ENCODE results near the gene PPIA.
"Not testable (repeated sequence)": the region's sequence is repeated elsewhere in the genome, so short reads cannot be mapped to it uniquely, and the experiment has no call there.

PPIA gene

DNA sequence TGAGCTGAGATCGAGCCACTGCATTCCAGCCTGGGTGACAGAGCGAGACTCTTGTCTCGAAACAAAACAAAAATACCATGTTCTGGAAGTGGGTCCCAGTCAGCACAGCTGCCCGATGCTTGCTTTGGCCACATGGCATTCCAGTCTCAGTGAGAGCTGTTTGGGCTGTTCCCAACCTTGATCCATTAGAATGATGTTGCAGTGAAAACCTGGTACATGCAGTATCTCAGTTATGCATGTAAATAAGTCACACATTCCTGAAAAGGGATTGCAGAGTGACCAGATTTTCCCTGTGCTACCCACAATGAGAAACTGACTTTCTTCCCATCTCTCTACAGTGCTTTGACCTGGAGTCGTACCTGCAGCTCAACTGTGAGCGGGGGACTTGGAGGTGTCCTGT, 32.4 kb upstream of the PPIA start:
- DNase-seq (ENCODE audit: low read depth), result no peak

DNA sequence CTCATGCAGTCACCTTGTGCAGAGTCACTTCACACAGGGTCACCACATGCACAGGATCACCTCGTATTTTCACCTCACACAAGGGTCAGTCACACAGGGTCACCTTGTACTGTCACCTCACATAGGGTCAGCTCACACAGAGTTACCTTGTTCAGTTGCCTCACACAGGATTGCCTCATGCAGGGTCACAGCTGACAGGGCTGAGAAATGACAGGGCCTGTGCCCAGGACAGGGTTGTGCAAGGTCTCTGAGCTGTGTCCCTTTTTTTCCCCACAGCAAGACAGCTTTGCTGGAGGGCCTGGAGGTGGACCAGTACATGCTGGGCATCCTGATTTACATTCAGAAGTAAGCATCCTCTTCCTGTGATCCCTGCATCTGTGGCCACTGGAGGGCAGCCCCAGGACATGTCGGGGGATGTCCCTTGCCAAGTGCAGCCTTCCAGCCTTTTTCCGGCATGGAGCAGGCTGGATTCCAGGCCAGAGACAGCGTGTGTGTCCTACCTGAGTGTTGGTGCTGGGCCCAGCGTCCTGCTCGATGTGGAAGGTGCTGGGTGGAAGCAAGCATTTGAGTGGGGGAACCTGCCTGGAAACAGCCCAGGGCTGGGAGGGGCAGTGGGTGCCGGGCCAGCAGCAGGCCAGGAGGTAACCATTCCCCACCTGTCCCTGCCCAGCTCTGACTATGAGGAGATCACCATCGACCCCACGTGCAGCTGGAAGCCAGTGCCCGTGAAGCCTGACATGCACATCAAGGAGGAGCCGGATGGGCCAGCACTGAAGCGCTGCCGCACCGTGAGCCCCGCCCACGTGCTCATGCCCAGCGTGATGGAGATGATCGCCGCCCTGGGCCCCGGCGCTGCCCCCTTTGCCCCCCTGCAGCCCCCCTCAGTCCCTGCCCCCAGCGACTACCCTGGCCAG, 31.6 kb upstream of the PPIA start:
- DNase-seq (ENCODE audit: low read depth), result no peak

DNA sequence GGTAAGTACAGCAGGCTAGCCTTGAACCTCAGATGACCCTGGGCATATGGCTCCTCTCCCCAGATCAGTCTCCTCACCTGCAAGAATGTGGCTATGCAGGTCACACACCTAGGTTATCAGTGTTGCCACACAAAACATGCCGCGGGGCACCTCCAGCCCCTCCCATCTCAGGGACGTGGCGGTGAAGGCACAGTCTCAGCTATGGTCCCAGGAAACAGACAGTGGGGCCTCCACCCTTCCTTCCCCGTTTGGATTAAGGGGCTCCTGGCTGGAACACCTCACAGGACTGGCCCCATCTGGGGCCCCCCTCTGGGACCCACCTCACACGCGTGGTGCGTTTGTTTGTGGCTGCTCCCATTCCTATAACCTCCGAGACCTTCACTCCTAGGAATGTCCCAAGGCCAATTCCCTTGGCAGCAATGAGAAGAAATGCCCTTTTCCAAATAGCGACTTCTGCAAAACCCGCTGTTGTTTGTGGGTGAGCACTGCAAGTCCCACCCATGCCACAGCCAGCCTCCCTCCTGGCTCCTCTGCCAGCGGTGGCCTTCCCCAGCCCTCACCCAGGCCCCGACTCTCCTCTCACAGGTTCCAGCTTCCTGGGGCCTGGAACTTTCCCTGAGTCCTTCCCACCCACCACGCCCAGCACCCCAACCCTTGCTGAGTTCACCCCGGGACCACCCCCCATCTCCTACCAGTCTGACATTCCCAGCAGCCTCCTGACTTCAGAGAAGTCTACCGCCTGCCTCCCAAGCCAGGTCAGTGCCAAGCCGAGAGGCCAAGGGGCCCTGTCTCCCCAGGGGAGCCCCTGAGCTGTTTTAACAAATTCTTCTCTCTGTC, 30.7 kb upstream of the PPIA start:
- DNase-seq (ENCODE audit: low read depth), result no peak

DNA sequence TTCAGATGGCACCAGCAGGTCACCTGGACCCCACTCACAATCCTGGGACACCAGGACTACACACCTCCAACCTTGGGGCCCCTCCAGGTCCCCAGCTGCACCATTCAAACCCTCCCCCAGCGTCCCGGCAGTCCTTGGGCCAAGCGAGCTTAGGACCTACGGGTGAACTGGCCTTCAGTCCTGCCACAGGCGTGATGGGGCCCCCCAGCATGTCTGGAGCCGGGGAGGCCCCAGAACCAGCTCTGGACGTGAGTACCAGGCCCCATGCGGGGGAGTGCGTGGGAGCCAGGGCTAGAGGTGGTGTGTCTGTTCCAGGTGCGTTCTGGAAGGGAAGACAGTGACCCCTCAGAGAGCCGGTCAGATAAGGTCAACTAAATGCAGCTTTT, 30.1 kb upstream of the PPIA start:
- DNase-seq (ENCODE audit: low read depth), result no peak

DNA sequence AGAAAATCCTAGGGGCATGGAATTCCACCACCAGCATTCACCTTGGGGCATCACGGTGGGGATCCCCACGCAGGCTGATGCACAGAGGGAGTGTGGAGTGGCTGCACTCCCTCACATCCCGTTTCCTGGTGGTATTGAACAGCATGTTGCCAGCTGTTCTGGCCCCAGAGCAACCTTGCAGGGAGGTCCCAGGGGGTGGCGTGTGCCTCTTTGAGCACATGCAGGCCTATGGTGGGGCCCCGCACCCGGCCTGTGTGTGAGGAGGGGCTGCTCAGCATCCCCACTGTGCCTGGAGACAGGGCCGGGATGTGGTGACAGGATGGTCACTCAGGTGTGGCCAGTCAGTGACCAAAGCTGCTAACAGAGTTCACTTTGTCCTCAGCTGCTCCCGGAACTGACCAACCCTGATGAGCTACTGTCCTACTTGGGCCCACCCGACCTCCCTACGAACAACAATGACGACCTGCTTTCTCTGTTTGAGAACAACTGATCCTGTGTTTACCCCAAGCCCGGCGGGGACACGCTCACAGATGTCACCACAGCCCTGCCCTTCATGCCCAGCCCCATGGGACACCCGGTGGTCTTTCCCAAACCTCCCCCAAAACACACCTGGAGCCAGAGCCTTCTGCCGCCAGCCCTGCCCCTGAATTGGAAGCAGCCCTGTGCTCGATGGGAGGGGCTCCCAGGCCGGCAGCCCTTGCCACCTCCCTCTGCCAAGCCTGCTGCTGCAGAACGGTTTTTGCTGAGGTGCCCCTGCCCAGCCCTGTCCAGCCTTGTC, 29.2 kb upstream of the PPIA start:
- DNase-seq (ENCODE audit: low read depth), result no peak

DNA sequence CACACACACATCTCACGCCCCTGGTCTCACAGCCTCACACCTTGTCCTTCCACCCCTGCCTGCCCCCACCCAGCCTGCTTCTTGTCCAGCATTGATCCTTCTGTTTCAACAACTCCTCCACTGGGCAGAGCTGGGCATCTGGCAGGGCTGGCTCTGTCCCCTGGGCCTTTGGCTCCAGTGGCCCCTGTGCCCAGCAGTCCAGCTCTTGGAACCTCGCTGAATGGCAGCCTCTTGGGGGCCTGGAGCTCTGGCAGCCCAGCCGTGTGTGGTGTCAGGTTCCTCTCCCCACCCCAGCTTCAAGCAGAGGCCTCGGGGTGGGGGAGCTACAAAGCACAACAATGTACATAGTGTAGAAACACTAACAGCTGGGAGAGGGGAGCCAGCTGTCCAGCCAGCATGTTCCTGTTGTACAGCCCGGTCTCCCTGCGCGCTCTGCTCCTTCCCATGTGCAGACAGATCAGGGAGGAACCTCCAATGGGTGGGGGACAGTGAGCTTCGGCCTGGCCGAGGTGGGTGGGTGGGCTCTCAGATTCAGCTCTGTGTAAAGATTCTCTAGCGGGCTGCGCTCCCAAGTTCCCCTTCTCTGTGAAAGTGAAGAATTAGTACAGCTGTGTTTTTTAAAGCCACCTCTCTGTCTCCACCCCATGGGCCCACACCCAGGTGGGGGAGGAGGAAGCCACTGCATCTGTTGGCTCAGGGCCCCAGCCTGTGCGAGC, 28.4 kb upstream of the PPIA start:
- no peak for DNase-seq (ENCODE audit: low read depth)

DNA sequence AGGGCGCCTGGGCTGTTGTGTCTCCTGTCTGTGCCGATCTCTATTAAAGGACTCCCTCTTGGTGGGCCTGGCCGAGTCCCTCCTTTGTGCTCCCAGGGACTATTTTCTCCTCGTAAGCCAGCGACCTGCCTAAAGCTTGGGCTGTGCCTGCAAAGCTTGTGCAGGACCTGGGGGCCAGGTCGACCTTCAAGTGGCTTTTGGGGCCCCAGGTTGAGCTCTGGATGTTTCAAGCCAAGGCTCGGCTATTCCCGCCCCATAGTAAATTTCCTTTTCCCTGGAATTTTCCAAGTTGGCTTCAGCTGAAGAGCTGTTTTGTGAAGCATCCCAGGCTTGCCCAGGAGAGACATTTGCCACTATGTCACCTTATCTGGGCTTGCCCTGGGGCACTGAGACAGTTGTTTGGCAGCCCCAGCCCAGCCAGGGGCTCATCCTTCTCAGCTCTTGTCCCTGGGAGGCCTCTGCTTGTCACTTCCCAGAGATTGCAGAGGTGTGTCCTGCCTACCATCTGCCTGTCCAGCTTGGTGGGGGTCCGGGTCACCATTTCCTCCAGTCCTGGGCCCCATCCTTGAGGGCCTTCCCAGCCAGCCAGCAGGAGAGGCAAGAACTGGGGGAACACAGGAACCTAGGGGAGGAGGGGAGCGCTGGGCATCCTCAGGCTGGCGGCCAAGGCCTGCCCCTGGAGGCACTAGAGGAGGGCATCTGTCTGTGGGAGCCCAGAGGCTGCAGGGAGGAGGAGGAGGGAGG, 27.7 kb upstream of the PPIA start:
- DNase-seq (ENCODE audit: low read depth), result no peak

DNA sequence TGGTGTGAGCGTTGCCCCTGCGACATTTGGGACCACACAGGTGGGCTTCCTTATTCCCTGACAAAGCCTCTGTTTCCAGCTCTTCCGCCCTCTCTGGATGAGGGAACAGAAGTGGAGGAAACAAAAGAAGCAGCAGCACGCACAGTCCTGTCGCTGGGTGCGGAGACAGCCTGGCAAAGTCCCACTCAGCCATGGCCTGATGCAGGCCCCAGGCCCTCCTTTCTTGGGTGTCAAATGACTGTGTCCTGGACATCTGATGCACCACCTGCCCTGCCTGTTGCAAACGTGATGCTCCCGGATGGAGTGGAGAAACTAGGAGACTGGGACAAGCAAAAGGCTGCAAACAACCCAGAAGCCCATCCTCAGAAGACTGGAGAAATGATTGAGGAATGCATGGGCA, 27.1 kb upstream of the PPIA start:
- DNase-seq (ENCODE audit: low read depth), result no peak

DNA sequence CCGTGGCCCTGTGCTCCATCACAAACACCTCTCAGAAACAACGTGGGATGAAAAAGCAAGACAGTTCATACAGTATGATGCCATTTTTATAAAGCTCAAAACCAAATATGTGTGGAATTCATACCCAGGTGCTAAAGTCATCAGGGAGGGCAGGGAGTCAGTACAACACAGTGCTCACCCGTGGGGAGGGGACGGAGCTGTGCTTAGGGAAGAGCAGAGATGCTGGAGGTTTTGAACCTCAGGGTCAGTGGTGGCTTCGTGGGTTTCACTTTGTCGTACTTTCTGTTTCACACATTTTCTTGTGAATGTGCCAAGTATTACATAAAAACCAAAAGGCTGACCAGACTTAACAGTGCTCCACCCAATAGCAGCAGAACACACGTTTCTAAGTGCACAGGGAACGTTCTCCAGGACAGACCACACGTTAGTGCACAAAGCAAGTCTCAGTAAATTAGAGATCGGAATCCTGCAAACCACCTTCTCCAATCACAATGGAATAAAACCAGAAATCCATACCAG, 26.6 kb upstream of the PPIA start:
- no peak for DNase-seq (ENCODE audit: low read depth)

DNA sequence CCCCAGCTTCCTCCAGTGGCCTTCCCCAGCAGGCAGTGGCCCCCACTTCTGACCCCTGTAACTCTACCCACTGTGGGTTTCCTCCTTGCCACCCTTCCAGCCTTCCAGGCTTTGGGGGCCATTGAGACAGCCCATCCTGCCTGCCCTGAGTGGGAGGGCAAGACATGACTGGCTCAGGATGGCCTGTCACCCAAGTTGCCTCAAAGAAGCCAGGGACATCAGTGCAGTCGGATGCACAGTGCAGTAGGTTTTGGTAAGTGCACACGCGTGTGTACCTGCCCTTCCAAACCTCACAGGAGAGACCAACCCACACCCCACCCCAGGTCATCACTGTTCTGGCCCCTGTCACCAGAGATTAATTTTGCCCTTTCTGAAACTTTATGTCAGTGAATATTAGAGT, 25.1 kb upstream of the PPIA start:
- no peak for DNase-seq (ENCODE audit: low read depth)

DNA sequence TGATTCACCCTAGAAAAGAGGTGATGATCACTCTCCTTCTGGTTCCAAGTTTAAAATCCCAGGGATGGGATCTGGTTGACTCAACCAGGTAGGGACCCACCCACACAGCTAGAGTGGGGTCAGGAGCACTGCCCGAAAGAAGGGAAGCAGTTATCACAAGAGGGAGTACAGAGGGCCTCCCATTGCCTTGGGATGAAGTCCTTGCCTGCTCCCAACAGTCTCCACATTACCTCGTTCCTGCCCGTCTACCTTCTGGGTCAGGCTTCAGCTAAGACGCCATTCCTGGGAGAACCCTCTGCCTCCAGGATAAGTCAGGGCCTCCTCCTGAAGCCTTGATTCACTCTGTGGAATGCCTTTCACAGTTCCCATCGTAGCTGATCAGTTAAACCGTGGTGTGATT, 24.0 kb upstream of the PPIA start:
- no peak for DNase-seq (ENCODE audit: low read depth)

DNA sequence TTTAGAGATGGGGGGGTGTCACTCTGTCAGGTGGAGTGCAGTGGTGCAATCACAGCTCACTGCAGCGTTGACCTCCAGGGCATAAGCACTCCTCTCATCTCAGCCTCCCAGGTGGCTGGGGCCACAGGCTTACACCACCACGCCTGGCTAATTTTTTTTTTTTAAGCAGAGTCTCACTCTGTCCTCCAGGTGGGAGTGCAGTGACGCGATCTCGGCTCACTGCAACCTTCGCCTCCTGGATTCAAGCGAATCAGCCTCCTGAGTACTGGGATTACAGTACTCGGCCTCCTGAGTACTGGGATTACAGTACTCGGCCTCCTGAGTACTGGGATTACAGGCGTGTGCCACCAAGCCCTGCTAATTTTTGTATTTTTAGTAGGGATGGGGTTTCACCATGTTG, 23.6 kb upstream of the PPIA start:
- DNase-seq (ENCODE audit: low read depth), result no peak

DNA sequence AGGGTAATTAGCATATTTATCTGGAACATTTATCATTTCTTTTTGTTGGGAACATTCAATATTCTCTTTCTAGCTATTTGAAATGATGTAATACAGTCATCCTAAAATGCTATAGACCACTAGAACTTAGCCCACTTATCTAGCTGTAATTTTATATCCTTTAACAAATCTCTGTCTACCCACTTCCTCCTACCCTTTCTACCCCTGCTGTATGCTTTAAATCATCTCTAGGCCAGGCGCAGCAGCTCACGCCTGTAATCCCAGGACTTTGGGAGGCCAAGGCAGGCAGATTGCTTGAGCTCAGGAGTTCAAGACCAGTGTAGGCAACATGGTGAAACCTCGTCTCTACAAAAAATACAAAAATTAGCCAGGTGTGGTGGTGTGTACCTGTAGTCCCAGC, 22.0 kb upstream of the PPIA start:
- DNase-seq (ENCODE audit: low read depth), result not testable (repeated sequence)

DNA sequence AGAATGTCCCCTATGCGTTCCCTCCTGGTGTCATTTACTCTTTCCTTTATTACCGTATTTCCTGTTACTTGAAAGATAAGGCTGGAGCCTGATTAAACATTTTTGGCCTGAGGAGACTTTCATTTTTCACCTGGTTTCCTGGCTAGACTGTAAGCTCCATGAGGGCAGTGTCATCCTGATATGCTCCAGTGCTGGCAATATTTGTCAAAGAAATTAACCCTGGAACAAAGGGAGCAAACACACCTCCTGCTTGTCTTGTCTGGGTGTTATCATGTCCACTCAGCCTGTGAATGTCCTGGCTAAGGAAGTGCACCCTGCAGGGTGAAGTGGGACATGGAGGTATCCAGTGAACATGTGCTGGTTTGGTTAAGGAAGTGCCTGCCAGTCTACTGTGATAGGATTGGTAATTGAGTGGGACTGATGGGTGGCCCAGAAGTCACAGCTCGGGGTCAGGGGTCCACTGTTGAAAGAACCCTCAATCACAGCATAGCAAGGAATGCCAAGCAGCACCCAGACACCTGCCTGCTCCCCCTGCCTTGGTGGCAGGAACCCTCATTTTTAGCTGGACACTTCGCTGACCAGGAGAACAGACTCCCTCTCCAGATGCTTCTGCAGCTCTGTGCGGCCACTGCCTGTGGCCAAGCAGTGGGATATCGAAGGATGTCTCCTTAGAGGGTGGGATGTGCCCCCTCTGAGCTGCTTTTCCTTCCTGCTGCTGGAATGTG, 20.9 kb upstream of the PPIA start:
- DNase-seq (ENCODE audit: low read depth), result no peak

DNA sequence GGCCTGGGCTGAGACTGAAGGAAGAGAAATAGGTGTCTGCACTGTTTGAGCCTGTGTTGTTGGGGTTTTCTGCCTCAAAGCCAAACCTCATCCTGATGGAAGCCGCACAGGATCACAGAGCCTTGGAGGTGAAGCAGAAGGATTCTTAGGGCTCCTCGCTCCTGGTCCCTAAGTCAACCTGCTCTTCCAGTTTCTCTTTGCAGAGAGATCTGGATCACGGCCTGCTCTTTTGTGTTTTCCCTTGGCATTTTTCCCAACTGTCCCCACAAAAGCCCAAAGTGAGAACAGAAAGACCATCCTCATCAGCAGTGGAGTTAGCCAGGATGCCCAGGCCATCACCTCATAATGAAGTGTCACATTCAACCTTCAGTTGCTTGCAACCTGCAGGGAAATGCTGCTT, 20.3 kb upstream of the PPIA start:
- DNase-seq (ENCODE audit: low read depth), result no peak

DNA sequence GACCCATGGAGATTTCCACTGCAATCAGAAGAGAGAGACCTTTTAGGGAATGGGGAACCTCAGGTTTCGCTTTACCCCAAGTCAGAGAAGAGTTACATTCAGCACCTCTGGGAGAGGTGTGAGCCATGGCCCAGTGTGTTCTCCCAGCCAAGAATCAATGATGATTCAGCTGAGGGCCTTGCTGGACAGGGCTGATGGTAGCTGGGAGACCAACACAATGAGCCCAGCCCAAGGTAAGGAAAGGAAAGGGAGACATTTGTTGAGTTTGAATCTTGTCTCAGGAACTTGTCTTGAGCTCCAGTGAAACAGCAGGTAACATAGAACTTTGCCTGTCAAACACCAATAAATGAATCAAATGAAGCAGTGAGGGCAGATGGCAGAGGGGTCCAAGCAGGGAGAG, 14.0 kb upstream of the PPIA start:
- DNase-seq (ENCODE audit: low read depth), result no peak

DNA sequence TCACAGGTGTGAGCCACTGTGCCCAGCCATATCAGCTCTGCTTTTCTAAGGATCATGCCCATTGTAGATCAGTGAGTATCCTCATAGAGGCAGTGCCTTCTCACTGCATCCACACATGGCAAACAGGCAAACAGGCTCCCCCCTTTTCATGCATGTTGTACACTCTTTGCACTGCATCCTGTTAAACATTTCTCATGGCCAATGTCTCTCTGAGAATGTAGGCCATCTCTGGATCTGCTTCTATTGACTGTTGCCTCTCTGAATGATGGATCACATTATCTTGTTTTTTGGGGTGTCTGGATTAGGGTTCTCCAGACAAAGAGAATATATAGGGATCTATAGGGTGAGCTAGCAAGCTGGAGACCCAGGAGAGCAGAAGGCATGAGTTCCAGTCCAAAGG, 13.1 kb upstream of the PPIA start:
- DNase-seq (ENCODE audit: low read depth), result no peak

DNA sequence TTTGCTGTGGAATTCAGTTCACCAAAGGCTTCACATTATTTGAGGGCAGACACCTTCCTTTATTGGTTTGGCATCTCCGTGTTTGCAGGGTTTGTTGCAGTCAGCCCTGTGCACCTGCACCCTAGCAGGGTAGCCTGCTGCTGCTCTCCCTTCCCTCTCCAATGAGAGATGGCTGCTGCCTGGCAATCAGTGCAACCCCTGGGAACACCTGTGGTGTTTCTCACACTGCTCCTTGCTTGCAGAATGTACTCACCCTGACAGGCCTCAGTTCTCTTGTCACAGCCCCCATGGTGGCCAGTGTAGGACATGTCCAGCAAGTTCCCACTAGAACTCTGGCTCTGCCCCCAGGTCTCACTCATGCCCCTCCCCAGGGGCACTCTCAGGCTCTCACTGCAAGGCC, 12.1 kb upstream of the PPIA start:
- DNase-seq (ENCODE audit: low read depth), result no peak

DNA sequence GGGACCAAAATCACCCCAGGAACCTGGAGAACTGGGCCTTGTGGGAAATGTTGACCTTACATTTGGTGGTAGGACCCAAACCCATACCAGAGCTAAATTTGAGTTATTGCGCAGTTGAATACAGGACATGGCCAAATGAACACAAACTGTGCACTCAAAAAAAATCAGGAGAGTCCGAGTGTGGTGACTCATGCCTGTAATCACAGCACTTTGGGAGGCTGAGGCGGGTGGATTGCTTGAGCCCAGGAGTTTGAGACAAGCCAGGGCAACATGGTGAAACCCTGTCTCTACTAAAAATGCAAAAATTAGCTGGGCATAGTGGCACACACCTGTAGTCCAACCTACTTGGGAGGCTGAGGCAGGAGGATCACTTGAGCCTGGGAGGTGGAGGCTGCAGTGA, 11.3 kb upstream of the PPIA start:
- not testable (repeated sequence) for DNase-seq (ENCODE audit: low read depth)

DNA sequence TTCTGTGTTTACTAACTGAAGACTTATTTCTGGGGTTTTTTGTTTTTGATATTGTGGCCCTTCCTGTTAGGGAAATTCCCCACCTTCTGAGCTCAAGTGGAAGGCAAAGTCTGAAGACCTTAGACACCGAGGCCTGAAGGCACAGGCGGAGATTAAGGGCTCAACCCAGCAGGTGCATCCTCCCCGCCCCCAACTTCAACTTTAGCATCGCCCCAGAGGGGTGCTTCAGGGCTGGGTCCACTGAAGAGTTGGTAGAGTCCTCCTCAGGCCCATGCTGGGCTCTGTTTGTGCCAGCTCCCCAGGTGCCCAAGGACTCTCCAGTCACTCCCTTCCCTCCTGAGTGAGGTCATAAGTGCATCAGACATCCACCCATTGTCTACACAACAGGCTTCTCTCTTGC, 9.4 kb upstream of the PPIA start:
- DNase-seq (ENCODE audit: low read depth), result no peak
